ENCODE results near the gene P3H3. TPM values are rescaled to one million over a fixed set of nuclear protein-coding genes. Genes with fewer than 3 reads are reported as not detected.
"Not testable (repeated sequence)": the region's sequence is repeated elsewhere in the genome, so short reads cannot be mapped to it uniquely, and the experiment has no call there.

The P3H3 gene
- total RNA-seq, 5 donors from 2014 or later (not counting 1 experiment from before 2014, with no cell fraction given), result 4.7 to 9.8 (median 8.0) TPM

- no peak overlapping the region for H3K4me3 Mint-ChIP-seq
- ATAC-seq (replicated peaks in 1 of 4) (no peak), DNase-seq (no peak)
- ChIA-PET CTCF (interaction anchor here in 1 of 2 donors (2.0 kb wide), 1 partner anchor 11 kb away, joined by 8 read pairs; the partner anchor contains the start of gene SPSB2), POLR2A (no interaction called here)
- WGBS (ENCODE audit: insufficient coverage), result 86% methylated on average over 3 of the region's 5 CpGs
- H3K27me3 Mint-ChIP-seq, result no peaks in the 10 kb centered on the region
- Histone ChIP-seq H3K4me3 (ENCODE audit: control insufficient read depth in 1 of 2, extremely low read depth in 1 of 2, low read length in 1 of 2) (no peak overlapping the region), H3K9me3 (no peaks in the 10 kb centered on the region), H3K27ac (ENCODE audit: low read length) (no peak overlapping the region), H3K36me3 (ENCODE audit: control insufficient read depth in 2 of 2, extremely low read depth in 1 of 2, insufficient read depth in 1 of 2, low read length in 1 of 2) (peaks cover 4 to 10% of the 10 kb centered on the region in 2 donors), H3K4me1 (ENCODE audit: control insufficient read depth in 1 of 2, extremely low read depth in 1 of 2, insufficient read depth in 2 of 2, low read length in 2 of 2) (no peaks in the 10 kb centered on the region), H3K27me3 (replicated peaks in 1 of 2; ENCODE audit: control insufficient read depth in 2 of 2, extremely low read depth in 1 of 2, insufficient read depth in 2 of 2, low read length in 1 of 2) (no peaks in the 10 kb centered on the region)
- H3K4me1 Mint-ChIP-seq, result no peaks in the 10 kb centered on the region
- H3K36me3 Mint-ChIP-seq, result peaks cover 3% of the 10 kb centered on the region
- H3K9me3 Mint-ChIP-seq, result no peaks in the 10 kb centered on the region
- no peak overlapping the region for H3K27ac Mint-ChIP-seq
These were observed 55.0 kb downstream of the P3H3 start for GRCh38 chr12:6883252-6883651.

GRCh38 chr12:6883683-6884082 is 55.5 kb downstream of the P3H3 start:
- no peaks in the 10 kb centered on the region for H3K9me3 Mint-ChIP-seq
- H3K27ac Mint-ChIP-seq, result no peak overlapping the region
- Histone ChIP-seq H3K4me3 (ENCODE audit: control insufficient read depth in 1 of 2, extremely low read depth in 1 of 2, low read length in 1 of 2) (no peak overlapping the region), H3K9me3 (no peaks in the 10 kb centered on the region), H3K27ac (ENCODE audit: low read length) (no peak overlapping the region), H3K36me3 (ENCODE audit: control insufficient read depth in 2 of 2, extremely low read depth in 1 of 2, insufficient read depth in 1 of 2, low read length in 1 of 2) (peaks cover 4 to 10% of the 10 kb centered on the region in 2 donors), H3K27me3 (replicated peaks in 1 of 2; ENCODE audit: control insufficient read depth in 2 of 2, extremely low read depth in 1 of 2, insufficient read depth in 2 of 2, low read length in 1 of 2) (no peaks in the 10 kb centered on the region), H3K4me1 (ENCODE audit: control insufficient read depth in 1 of 2, extremely low read depth in 1 of 2, insufficient read depth in 2 of 2, low read length in 2 of 2) (no peaks in the 10 kb centered on the region)
- H3K4me3 Mint-ChIP-seq, result no peak overlapping the region
- ChIA-PET POLR2A (no interaction called here), CTCF (no interaction called here)
- no peaks in the 10 kb centered on the region for H3K27me3 Mint-ChIP-seq
- H3K4me1 Mint-ChIP-seq, result no peaks in the 10 kb centered on the region
- ATAC-seq (replicated peaks in 1 of 4) (no peak), DNase-seq (no peak)
- H3K36me3 Mint-ChIP-seq, result peaks cover 3% of the 10 kb centered on the region
- 100% methylated on average over 10 of the region's 11 CpGs for WGBS (ENCODE audit: insufficient coverage)

GRCh38 chr12:6884539-6884938 is 56.3 kb downstream of the P3H3 start:
- Histone ChIP-seq H3K9me3 (no peaks in the 10 kb centered on the region), H3K4me1 (ENCODE audit: control insufficient read depth in 1 of 2, extremely low read depth in 1 of 2, insufficient read depth in 2 of 2, low read length in 2 of 2) (no peaks in the 10 kb centered on the region), H3K36me3 (ENCODE audit: control insufficient read depth in 2 of 2, extremely low read depth in 1 of 2, insufficient read depth in 1 of 2, low read length in 1 of 2) (peaks cover 4 to 10% of the 10 kb centered on the region in 2 donors), H3K27me3 (replicated peaks in 1 of 2; ENCODE audit: control insufficient read depth in 2 of 2, extremely low read depth in 1 of 2, insufficient read depth in 2 of 2, low read length in 1 of 2) (no peaks in the 10 kb centered on the region), H3K27ac (ENCODE audit: low read length) (no peak overlapping the region), H3K4me3 (ENCODE audit: control insufficient read depth in 1 of 2, extremely low read depth in 1 of 2, low read length in 1 of 2) (no peak overlapping the region)
- ATAC-seq (replicated peaks in 1 of 4), result no peak
- no peaks in the 10 kb centered on the region for H3K9me3 Mint-ChIP-seq
- no peaks in the 10 kb centered on the region for H3K4me1 Mint-ChIP-seq
- ChIA-PET CTCF (interaction anchor here in 1 of 2 donors (0.7 to 0.9 kb wide), 2 partner anchors 53 to 229 kb away, joined by 3 read pairs; no protein-coding TSS in a partner anchor), POLR2A (no interaction called here)
- peaks cover 3% of the 10 kb centered on the region for H3K36me3 Mint-ChIP-seq
- H3K27me3 Mint-ChIP-seq, result no peaks in the 10 kb centered on the region
- no peak overlapping the region for H3K4me3 Mint-ChIP-seq
- no peak for DNase-seq
- WGBS (ENCODE audit: insufficient coverage), result 97% methylated on average over 16 of the region's 22 CpGs
- H3K27ac Mint-ChIP-seq, result no peak overlapping the region

GRCh38 chr12:6886206-6886999 is 58.2 kb downstream of the P3H3 start:
- not testable (repeated sequence) for H3K4me1 ChIP-seq (ENCODE audit: control insufficient read depth in 1 of 2, extremely low read depth in 1 of 2, insufficient read depth in 2 of 2, low read length in 2 of 2); DNase-seq; H3K27ac Mint-ChIP-seq; H3K27me3 Mint-ChIP-seq; H3K9me3 ChIP-seq; H3K27ac ChIP-seq (ENCODE audit: low read length); H3K27me3 ChIP-seq (replicated peaks in 1 of 2; ENCODE audit: control insufficient read depth in 2 of 2, extremely low read depth in 1 of 2, insufficient read depth in 2 of 2, low read length in 1 of 2); H3K9me3 Mint-ChIP-seq; H3K4me3 ChIP-seq (ENCODE audit: control insufficient read depth in 1 of 2, extremely low read depth in 1 of 2, low read length in 1 of 2); H3K4me3 Mint-ChIP-seq; ATAC-seq (replicated peaks in 1 of 4); H3K36me3 Mint-ChIP-seq; H3K36me3 ChIP-seq (ENCODE audit: control insufficient read depth in 2 of 2, extremely low read depth in 1 of 2, insufficient read depth in 1 of 2, low read length in 1 of 2)
- ChIA-PET POLR2A (interaction anchor here in 1 of 2 donors (0.8 kb wide), 1 partner anchor 813 kb away, joined by 4 read pairs; no protein-coding TSS in a partner anchor), CTCF (interaction anchor here (0.6 to 0.7 kb wide), 2 partner anchors 134 to 210 kb away, joined by 3 to 4 read pairs; no protein-coding TSS in a partner anchor)
- no CpG with 5 or more reads among the region's 15 CpGs for WGBS (ENCODE audit: insufficient coverage)
- peaks cover 8 to 10% (median 10%) of the 10 kb centered on the region in 3 donors for H3K4me1 Mint-ChIP-seq

GRCh38 chr12:6887460-6887859 is 59.3 kb downstream of the P3H3 start:
- no peaks in the 10 kb centered on the region for H3K9me3 Mint-ChIP-seq
- peaks cover 3% of the 10 kb centered on the region for H3K36me3 Mint-ChIP-seq
- Histone ChIP-seq H3K9me3 (no peaks in the 10 kb centered on the region), H3K27me3 (replicated peaks in 1 of 2; ENCODE audit: control insufficient read depth in 2 of 2, extremely low read depth in 1 of 2, insufficient read depth in 2 of 2, low read length in 1 of 2) (no peaks in the 10 kb centered on the region), H3K27ac (ENCODE audit: low read length) (no peak overlapping the region), H3K4me1 (ENCODE audit: control insufficient read depth in 1 of 2, extremely low read depth in 1 of 2, insufficient read depth in 2 of 2, low read length in 2 of 2) (peaks cover 3 to 16% of the 10 kb centered on the region in 2 experiments), H3K4me3 (ENCODE audit: control insufficient read depth in 1 of 2, extremely low read depth in 1 of 2, low read length in 1 of 2) (no peak overlapping the region), H3K36me3 (ENCODE audit: control insufficient read depth in 2 of 2, extremely low read depth in 1 of 2, insufficient read depth in 1 of 2, low read length in 1 of 2) (peaks cover 4 to 10% of the 10 kb centered on the region in 2 donors)
- H3K4me1 Mint-ChIP-seq, result peaks cover 13% of the 10 kb centered on the region in 3 donors
- no peak overlapping the region for H3K27ac Mint-ChIP-seq
- ChIA-PET CTCF (interaction anchor here in 1 of 2 donors (0.6 kb wide), 1 partner anchor 209 kb away, joined by 4 read pairs; no protein-coding TSS in a partner anchor), POLR2A (interaction anchor here in 1 of 2 donors (0.7 kb wide), 1 partner anchor 17 kb away, joined by 3 read pairs; no protein-coding TSS in a partner anchor)
- no peak for DNase-seq
- H3K4me3 Mint-ChIP-seq, result no peak overlapping the region
- no peak for ATAC-seq (replicated peaks in 1 of 4)
- 96% methylated on average over 4 of the region's 8 CpGs for WGBS (ENCODE audit: insufficient coverage)
- H3K27me3 Mint-ChIP-seq, result no peaks in the 10 kb centered on the region

GRCh38 chr12:6888360-6888759 is 60.2 kb downstream of the P3H3 start:
- Mint-ChIP-seq H3K4me3 (no peak overlapping the region), H3K27ac (no peak overlapping the region), H3K9me3 (no peaks in the 10 kb centered on the region), H3K27me3 (no peaks in the 10 kb centered on the region), H3K36me3 (peaks cover 3% of the 10 kb centered on the region), H3K4me1 (peaks cover 13 to 15% (median 13%) of the 10 kb centered on the region in 3 donors)
- ATAC-seq (replicated peaks in 1 of 4), result no peak
- Histone ChIP-seq H3K4me3 (ENCODE audit: control insufficient read depth in 1 of 2, extremely low read depth in 1 of 2, low read length in 1 of 2) (no peak overlapping the region), H3K27me3 (replicated peaks in 1 of 2; ENCODE audit: control insufficient read depth in 2 of 2, extremely low read depth in 1 of 2, insufficient read depth in 2 of 2, low read length in 1 of 2) (no peaks in the 10 kb centered on the region), H3K36me3 (ENCODE audit: control insufficient read depth in 2 of 2, extremely low read depth in 1 of 2, insufficient read depth in 1 of 2, low read length in 1 of 2) (peaks cover 4 to 10% of the 10 kb centered on the region in 2 donors), H3K27ac (ENCODE audit: low read length) (no peak overlapping the region), H3K4me1 (ENCODE audit: control insufficient read depth in 1 of 2, extremely low read depth in 1 of 2, insufficient read depth in 2 of 2, low read length in 2 of 2) (peaks cover 3 to 16% of the 10 kb centered on the region in 2 experiments), H3K9me3 (no peaks in the 10 kb centered on the region)
- WGBS (ENCODE audit: insufficient coverage), result 90% methylated on average over 2 of the region's 2 CpGs
- ChIA-PET POLR2A (no interaction called here), CTCF (no interaction called here)
- DNase-seq, result no peak
